NCI-H345 treated with DMSO at 0.1 percent for 48 hours (cell line): ENCODE results near the gene EPAS1.

ENCODE experiments used
- DNase-seq: peaks from one replicate; lab custom pipeline; 2025; ENCODE audit not compliant: unreplicated experiment; lab: John Stamatoyannopoulos, UW

Gene EPAS1

DNA sequence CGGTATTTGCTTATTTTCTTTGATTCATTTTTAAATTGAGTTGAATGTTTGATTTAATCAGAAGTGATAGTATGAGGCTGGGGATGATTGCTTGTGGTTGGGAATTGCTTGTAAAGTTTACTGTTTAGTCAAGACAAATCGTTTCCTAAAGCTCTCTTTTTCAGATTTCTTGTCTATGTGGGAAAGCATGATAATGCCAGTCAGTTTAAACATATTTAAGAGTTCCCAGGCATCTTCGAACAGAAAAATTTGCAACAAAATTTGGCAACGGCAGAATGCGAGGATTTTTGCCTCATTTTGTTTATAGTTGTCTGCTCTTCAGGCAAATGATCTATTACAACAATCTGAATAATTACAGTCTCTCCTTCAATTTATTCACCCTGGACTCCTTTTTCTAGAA lies 22.5 kb downstream of the EPAS1 start:
- no peak for DNase-seq

DNA sequence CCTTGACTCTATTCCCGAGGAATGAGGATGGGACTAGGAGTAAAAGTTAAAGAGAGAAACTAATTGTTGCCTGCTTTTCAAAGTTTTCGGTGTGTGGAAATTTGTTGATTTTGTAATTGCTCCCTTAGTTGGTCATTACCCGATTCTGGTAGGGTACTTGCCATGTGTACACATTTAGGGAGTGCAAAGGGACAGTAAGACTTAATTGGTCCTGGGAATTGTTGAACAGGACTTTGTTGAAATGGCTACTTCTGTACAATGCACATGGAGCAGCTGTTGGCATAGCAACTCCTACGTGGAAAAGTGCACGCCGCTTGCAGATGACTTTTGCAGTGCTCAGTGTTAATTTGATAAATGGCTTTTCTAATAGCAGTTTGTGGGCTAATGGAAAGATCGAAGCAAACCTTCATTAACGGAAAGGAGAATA lies 22.9 kb downstream of the EPAS1 start:
- DNase-seq = no peak

DNA sequence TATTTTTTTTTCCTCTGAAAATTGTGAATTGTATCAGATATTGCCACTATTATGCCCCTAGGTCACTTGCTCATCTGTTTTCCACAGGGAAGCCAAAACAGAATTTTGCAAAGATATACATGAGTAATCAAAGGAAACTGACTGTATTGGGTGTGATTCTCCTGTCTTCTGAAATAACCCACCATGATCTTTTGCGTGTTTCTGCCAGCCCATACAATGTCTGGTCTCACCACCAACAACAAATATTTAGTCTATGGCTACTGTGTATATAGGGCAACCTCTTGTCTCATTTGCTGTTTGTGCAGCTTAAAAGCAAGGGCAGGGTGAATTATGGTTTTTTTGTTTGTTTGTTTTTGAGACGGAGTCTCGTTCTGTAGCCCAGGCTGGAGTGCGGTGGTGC lies 26.5 kb downstream of the EPAS1 start:
- DNase-seq = no peak

DNA sequence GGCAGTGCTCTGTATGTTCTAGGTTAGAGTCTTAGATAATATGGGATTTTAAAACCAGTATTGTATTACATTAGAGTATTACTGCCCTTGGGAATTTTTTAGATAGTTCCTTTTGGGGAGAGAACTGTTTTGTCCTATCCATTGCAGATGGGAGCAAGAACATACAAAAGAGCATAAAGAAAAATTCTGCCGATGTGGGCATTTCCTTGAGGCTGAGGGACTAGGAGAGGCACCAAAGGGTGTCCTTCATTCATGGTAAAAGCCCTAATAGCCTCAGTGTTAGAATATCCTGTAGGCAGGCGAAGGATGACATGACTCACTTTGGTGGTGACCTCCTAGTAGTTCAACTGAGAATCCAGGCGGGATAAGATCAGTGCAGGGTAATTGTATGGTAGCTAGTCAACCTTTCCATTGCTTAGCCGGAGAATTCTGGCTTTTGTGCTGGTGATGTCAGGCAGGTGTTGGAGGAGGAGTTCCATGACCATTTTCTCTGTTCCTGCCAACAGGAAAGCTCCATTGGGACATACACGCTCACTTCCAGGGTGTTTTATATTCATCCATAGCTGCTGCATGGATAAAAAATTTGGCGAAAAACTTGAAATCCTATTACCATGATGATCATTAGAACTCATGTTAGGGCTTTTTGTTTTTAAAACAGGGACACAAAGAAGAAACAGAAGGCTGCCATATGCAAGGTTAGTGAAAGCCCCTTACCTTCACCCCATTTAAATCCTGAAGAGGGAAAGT lies 28.1 kb downstream of the EPAS1 start:
- DNase-seq = no peak

DNA sequence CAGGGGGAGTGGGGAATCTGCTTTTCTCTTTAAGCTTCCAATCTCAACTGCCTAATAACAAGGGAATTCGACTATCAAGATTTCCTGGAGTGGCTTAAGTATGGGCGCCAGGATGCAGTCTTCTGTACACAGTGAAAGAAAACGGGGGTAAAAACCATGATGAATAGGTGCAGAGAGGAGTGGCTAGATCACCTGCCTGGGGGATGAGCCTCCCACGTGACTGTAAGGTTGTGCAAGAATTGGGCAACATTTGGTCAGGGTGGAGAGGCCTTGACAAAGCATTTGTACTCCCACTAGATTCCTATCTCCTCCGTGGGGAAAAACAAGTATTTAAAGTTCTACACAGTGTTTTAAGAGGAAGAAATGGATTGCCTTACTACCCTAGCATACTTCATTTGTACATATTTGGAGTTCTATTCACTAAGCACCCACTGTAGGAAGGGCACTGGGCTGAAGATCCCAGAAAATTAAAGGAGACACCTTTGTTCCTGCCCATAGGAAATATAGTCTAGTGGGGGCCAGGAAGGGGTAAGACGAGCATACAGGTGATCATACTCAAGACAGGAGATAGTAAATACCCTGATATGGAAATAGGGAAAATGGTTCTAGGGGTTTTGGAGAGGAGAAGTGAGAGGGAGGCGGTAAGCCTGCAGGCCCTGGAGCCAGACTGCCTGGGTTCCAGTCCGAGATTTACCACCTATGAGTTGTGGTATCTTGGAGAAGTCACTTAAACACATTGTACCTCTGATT lies 29.2 kb downstream of the EPAS1 start:
- no peak for DNase-seq

DNA sequence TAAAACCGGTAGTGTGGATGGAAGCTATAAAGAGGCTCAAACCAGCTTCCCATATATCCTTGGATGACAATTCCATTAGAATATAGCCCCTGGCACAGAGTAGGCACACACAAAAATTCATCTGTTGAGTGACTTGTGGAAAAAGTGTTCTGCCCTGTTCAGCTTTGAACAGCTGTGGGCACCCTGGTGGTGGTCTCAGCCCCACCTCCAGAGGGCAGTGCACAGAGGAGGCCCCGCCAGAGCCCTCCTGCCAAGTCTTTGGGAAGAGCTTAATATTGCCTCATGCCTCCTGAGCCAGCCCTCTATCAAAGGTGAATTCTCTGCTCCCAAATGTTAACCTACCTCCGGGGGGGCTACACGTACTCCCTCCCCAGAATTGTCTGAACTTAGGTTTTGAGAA lies 30.4 kb downstream of the EPAS1 start:
- DNase-seq = no peak

DNA sequence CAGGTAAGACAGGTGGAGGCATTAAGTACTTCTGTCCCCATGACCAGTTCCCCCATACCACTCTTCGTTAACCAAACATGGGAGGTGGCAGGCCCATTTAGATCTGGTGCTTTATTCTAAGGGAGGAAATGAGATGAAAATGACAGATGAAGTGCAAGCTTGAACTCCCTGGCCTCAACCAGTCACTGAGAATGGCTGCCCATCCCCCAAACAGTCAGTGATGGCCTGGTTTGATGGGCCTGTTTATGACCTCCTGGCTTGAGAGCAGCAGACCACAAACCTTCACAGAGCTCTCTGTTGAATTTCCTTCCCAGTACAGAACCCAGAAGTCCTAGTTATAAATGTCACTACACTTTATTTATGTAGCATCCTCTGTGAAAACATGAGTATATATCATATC lies 31.1 kb downstream of the EPAS1 start:
- DNase-seq = no peak

DNA sequence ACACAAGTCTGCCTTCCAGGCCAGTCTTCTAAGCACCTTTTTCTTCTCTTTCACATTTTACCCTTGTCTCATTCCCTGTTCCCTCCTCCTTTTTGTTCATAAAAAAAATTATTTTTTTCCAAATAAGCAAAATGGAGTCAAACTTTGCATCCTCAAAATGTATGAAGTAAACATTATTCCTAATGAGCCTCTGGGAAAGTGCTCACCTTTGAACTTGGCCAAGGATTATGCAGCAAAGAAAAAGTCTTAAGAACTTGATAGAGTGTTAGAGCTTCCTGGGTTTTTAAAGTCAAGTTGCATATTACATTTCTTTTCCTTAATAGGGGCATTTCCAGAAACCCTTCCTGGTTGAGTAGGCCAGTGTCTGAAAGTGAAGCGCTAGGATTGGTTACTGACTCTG lies 31.6 kb downstream of the EPAS1 start:
- DNase-seq = no peak

DNA sequence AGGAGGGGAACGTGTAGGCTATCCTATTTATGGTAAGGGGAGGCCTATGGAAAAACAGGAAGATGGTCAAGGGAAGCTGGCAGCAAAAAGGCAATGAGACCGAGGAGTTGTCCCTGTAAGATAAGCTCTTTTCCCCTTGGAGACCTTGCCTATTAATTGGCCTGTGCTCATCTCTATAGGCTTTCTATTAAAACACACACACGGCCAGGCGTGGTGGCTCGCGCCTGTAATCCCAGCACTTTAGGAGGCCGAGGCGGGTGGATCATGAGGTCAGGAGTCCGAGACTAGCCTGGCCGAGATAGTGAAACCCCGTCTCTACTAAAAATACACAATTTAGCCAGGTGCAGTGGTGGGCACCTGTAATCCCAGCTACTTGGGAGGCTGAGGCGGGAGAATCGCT lies 32.1 kb downstream of the EPAS1 start:
- DNase-seq = no peak

DNA sequence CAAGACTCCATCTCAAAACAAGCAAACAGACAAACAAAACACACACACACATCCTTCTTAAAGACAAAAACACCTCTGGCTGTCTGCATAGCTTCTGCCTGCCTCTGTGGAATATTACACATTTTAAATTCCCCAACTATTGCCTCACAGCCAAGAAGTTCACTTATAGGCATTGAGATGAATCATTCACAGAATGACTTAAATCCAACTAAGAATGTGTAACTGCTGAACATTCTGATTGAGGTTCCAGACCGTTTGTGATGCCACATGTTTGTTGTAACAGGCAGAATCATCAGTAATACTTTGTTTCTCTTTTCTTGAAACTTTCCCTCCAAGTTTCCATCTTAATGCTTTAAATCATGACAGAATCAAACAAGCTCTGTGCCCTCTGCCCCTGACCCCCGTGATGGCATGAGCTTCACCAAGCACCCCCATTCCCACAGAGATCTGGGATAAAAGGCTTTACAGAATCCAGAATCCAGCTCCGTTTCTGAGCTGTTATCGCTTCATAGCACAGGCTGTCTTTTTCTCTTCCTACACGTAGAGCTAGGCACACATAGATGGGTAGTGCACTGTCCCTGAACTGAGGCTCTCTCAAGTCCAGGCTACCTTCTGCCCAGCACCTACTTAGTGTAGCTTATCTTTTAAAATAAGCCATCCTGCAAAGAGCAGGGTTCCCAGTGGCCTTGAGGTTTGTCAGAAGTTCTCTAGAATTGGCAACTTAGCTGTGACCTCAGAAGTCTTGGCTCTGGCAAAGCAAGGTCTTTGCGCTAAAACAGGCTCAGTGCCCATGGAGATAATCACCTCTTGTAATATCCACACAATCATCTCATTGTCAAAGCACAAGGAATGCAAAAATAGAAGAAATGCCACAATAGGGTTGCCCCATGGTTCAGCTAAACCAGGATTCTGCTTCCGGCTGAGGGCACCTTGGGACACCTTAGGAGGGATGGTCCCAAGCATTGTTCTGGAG lies 32.9 kb downstream of the EPAS1 start:
- DNase-seq = no peak

DNA sequence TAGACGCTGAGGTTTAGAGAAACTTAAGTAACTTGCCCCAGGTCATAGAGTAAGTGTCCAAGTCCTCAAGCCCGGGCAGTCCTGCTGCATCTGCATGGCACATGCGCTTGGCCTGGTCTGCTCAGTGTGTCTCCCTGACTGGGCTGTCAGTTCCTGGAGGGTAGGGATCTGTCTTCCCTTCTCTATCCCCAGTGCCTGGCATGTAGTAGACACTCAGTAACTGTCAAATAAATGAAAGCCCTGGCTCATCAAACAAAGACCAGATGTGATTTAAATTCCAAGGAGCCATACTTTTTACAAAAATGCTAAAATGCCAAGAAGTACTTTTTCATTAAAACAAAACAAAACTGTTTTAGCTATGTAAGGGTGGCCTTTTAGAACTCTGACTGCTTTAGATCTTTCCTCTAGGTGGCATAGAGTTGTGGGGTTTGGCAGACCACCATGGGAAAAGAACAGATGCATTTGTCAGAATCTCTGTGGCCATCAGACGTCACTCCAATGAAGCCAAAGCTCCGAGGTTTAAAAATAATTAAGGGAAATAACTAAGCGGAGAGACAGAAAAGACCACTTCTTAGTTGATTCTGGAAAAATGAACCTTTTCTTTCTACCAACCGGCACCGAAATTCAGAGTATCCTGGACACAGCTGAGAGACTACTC lies 34.0 kb downstream of the EPAS1 start:
- no peak for DNase-seq

DNA sequence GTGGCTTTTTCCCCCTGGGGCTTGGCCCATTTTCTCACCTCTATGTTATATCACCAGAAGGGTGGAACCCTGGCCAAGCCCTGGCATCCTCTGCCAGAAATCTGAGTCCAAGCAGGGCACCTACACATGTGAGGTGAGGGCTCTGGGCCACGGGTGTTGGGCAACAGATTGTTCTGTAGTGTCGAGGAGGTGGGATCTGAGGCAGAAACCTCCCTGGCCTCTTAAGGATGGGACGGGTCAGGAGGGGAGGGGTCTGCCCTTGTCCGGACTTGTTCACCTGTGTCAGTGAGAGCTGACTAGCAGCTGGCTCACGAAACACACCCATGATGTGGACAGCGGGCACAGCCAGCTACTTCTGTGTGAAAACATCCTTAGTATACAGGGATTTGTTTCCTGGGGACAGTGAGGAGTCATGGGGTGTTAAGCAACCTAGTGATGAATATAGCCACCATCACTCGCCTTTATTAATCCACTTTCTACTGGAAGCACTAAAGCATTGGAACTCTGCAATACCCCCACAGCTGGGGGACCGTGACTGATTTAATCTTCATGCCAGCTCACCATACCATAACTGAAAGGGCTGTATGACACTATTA lies 35.6 kb downstream of the EPAS1 start:
- DNase-seq = no peak

DNA sequence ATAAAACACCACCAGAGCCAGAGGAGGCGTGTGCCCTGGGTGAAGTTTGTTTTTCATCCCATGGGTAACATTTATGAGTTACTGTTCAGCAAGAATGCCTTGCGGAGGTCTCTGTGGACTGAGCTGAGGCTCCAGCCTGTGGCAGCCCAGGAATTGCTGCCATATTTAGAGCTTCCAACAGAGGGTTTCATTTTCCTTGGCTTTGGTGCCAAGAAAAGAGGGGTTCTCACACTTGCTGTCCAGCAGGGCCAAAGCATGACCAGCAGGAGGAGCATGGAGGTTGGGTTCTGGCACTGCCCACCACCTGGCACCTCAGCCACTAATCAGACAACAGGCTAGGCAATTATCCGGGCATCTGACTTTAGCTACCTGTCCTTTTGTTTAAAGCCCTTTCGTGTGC lies 36.7 kb downstream of the EPAS1 start:
- no peak for DNase-seq

DNA sequence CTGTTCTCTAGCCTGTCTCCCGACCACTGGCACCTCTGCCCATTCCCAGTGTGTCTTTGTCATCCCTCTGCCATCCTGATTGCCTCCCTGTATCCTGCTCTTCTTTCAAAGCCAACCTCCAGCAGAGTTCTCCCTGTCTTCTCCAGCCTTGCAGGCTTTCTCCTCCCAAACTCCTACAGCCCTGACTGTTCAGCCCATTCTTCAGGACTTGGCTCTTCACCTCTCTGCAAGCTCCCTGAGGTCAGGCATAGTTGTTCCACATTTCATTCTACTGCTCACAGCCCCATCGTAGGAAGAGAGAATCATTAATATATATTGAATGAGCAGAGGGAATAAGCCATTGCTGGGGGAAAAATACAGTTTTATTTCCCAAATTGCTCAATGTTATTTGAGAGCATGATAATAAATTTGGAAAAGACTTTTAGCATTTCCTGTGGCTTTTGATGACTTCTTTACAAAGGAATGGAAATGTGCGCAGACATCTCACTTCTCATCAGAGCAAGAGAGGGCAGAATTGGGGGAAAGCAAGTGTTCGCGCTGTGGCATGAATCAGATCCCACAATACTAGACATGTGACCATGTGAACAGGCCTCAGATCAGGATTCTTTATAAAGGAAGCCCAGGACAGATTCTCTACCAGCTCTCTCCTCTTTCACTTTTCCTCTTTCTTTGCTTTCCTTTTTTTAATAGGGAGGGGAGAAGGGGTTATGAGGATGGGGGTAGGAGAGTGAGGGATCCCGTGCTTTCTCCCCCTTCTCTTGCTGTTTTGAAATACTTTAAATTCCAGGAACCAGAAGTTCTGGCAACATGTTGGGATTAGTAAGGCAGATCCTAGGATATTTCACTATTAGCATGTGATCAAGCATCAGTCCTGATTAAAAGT lies 37.4 kb downstream of the EPAS1 start:
- DNase-seq = no peak

DNA sequence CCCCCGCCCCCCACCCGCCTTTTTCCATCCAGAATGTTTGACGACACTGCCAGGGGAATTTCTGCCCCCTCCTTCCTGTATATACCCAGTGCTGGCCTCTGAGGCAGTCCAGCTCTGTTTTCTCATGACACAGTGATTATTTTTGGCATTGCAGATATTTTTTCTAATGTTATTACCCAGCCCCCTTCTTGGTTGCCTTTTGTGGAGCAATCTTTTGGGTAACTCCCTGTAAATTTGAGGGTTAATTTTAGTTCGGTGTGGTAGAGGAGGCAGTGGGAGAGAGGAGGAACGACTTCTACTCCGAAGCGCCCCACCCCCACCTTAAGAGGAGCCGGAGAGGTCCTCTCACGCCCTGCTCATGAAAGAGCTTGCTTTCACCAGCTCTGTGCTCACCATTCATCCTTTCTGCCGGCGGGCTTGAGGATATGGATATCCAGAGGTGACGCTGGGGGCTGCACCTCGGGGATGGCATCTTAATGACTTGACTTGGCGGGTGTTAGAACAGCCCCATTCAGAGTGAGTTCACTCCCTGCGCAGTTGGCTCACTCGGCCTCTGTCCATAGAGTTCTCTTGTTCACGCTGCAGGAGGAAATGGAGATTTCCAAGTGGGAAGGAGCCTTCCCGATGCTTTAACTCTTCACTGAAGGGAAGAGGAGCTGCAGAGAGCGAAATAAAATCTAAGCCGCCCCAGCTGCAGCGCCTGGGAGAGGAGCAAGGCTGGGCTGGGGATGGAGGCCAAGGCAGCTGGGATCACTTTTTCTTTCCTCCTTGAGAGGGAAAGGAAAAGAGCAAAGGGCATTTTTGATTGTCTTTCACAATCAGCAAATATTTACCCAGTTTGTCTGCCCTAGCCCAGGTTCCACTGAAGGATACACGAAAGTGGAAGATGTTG lies 38.4 kb downstream of the EPAS1 start:
- no peak for DNase-seq

DNA sequence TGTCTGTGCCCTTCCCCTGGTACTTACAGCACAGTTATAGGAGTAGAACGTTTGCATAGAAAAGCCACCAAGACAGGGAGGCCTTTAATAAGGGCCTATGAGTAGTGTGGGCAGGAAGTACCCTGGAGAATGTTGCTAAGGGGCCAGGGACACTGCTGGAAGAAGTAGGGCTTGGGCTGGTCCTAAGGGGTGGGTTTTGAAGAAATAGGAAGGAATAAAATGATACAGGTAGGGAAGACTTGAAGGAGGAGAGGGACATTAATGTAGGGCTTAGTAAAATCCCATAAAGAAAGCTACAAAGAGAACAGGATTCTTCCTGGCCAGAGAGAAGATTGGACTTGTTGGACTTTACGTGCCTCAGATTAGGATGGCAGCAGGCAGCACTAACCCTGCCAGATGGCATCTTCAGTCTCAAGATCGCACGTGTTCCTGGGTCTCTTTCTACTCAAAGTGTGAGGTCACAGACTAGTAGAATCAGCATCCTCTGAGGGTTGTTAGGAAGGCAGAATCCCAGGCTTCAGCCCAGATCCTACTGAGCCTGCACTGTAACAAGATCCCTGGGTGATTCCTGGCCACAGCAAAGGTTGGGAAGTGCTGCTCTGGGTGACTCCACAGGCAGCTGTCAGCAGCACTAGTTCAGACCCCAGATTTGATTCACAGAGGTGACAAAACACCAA lies 39.2 kb downstream of the EPAS1 start:
- no peak for DNase-seq

DNA sequence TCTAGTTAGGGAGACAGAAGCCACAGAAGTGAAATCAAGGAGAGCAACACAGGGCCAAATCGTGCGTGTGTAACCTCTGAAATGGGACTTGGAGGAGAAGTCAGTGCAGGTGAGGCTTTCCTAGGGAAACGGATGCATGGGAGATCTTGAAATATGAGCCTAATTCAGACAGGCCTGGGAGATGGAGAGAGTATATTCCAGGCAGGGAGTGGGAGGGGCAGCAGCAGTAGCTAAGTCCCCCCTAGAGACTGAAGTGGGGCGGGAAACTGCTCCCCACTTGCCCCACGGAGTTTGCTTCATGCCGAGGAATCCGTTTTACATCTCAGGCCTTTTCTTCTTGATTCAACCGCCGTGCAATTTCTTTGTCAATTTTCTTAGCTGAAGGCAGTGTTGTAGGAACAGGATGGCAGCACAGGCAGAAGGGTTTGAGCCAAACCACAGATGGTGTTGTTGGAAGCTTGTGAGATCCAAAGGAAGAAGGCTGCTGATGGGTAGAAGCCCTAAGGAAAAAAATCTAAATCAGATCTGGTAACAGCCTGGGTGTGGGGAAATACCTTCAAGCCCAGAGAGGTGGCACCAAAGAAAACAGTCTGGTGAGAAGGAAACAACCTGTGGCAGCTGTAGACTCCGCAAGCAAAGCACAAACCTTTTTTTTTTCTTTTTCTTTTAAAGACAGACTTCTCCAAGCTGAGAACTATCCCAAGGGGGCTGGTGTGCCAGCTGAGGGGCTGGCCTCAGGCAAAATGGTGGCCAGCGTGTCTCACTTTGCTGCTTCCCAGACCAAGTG lies 40.2 kb downstream of the EPAS1 start:
- no peak for DNase-seq
